MCF 10A (cell line): ENCODE data around the gene MNAT1. TPM values are rescaled to one million over a fixed set of nuclear protein-coding genes. Genes with fewer than 3 reads are reported as not detected.

Source experiments
- BruUV-seq: library from RNA; stranded (reverse); fragments of 400-500 nt; replicated peaks from 2 replicates; lab custom pipeline; 2021; lab: Mats Ljungman, UMichigan
- CTCF ChIA-PET: fragments of 300-600 bp; sonication (Branson Sonifier 250); formaldehyde crosslinking; extraction: SDS; loops from one replicate; lab custom pipeline; 2021; ENCODE audit warnings: antibody characterized with exemption, inconsistent platforms; lab: Yijun Ruan, JAX
- POLR2A ChIA-PET: fragments of 300-600, 350-650 bp; sonication (Branson Sonifier 250); formaldehyde crosslinking; extraction: SDS; loops from one replicate; lab custom pipeline; 2020; ENCODE audit warnings: antibody characterized with exemption, inconsistent platforms; lab: Yijun Ruan, JAX
- DNase-seq: peaks from one replicate; pipeline ENCODE4 v3.0.0-alpha.2; 2018; ENCODE audit not compliant: unreplicated experiment
- H3K27ac Mint-ChIP-seq: one replicate; pipeline ENCODE4 v1.8.0; 2022; ENCODE audit warnings: mild to moderate bottlenecking, low read depth, mixed read lengths; ENCODE audit not compliant: unreplicated experiment
- H3K27me3 Mint-ChIP-seq: one replicate; pipeline ENCODE4 v1.8.0; 2022; ENCODE audit warnings: mixed read lengths; ENCODE audit not compliant: insufficient read depth, unreplicated experiment
- H3K36me3 Mint-ChIP-seq: one replicate; pipeline ENCODE4 v1.8.0; 2022; ENCODE audit warnings: mild to moderate bottlenecking, moderate library complexity, mixed read lengths; ENCODE audit not compliant: insufficient read depth, unreplicated experiment
- H3K4me1 Mint-ChIP-seq: one replicate; pipeline ENCODE4 v1.8.0; 2022; ENCODE audit warnings: mixed read lengths; ENCODE audit not compliant: insufficient read depth, unreplicated experiment
- H3K4me3 Mint-ChIP-seq: one replicate; pipeline ENCODE4 v1.8.0; 2022; ENCODE audit warnings: mild to moderate bottlenecking, moderate library complexity, mixed read lengths; ENCODE audit not compliant: unreplicated experiment
- H3K9me3 Mint-ChIP-seq: one replicate; pipeline ENCODE4 v1.8.0; 2022; ENCODE audit warnings: mixed read lengths; ENCODE audit not compliant: unreplicated experiment
- CTCF ChIP-seq: fragments of 200-600 bp; IDR thresholded peaks from one replicate; pipeline ENCODE4 v1.8.0; 2022; ENCODE audit warnings: antibody characterized with exemption, mild to moderate bottlenecking; ENCODE audit not compliant: unreplicated experiment
- intact Hi-C: fragments of 100-400 bp; cut with micrococcal nuclease; formaldehyde crosslinking; loops from 2 replicates; pipeline ENCODE4 v1.14.1; 2022
- total RNA-seq: library from RNA; stranded (reverse); gene quantifications from 2 replicates; pipeline ENCODE4 v1.2.3, GENCODE V29; 2022

MNAT1 gene
- total RNA-seq, 1 experiment from 2014 or later = 57.5 TPM

GRCh38 chr14:60786905-60787304, 52.3 kb downstream of the MNAT1 start:
- ChIA-PET CTCF (interaction anchor here (0.5 kb wide), 1 partner anchor 14 kb away, joined by 5 read pairs; no protein-coding TSS in a partner anchor), POLR2A (no interaction called here)
- Mint-ChIP-seq H3K4me3 (no peak overlapping the region), H3K9me3 (no peaks in the 10 kb centered on the region), H3K27ac (no peak overlapping the region), H3K27me3 (no peaks in the 10 kb centered on the region), H3K36me3 (peaks cover 6% of the 10 kb centered on the region), H3K4me1 (no peaks in the 10 kb centered on the region)
- intact Hi-C loops = no loop called here
- no TSS peak for BruUV-seq
- DNase-seq = no peak
- no peak for TF ChIP-seq CTCF

GRCh38 chr14:60789656-60790055, 55.1 kb downstream of the MNAT1 start:
- BruUV-seq = no TSS peak
- TF ChIP-seq CTCF = no peak
- ChIA-PET CTCF (interaction anchor here (0.6 kb wide), 1 partner anchor 63 kb away, joined by 3 read pairs; no protein-coding TSS in a partner anchor), POLR2A (no interaction called here)
- Mint-ChIP-seq H3K4me1 (no peaks in the 10 kb centered on the region), H3K9me3 (no peaks in the 10 kb centered on the region), H3K36me3 (peaks cover 6% of the 10 kb centered on the region), H3K27me3 (no peaks in the 10 kb centered on the region), H3K4me3 (no peak overlapping the region), H3K27ac (no peak overlapping the region)
- DNase-seq = no peak
- intact Hi-C loops = no loop called here

- Mint-ChIP-seq H3K36me3 (peaks cover 6% of the 10 kb centered on the region), H3K9me3 (no peaks in the 10 kb centered on the region), H3K4me1 (no peaks in the 10 kb centered on the region), H3K27me3 (no peaks in the 10 kb centered on the region), H3K4me3 (no peak overlapping the region), H3K27ac (no peak overlapping the region)
- intact Hi-C loops = no loop called here
- no peak for TF ChIP-seq CTCF
- CTCF ChIA-PET = no interaction called here
- POLR2A ChIA-PET = no interaction called here
- BruUV-seq = no TSS peak
- no peak for DNase-seq
These were observed 56.3 kb downstream of the MNAT1 start for GRCh38 chr14:60790850-60791249.

GRCh38 chr14:60796434-60796833, 61.9 kb downstream of the MNAT1 start:
- no peak for TF ChIP-seq CTCF
- H3K27me3 Mint-ChIP-seq = no peaks in the 10 kb centered on the region
- no peaks in the 10 kb centered on the region for H3K36me3 Mint-ChIP-seq
- no TSS peak for BruUV-seq
- no peak overlapping the region for H3K27ac Mint-ChIP-seq
- DNase-seq = no peak
- no peak overlapping the region for H3K4me3 Mint-ChIP-seq
- ChIA-PET POLR2A (no interaction called here), CTCF (no interaction called here)
- intact Hi-C loops = no loop called here
- no peaks in the 10 kb centered on the region for H3K9me3 Mint-ChIP-seq
- no peaks in the 10 kb centered on the region for H3K4me1 Mint-ChIP-seq
